Large intestine (tissue), 3 donors: ENCODE data around the gene SHROOM1. TPM values are rescaled to one million over a fixed set of nuclear protein-coding genes. Genes with fewer than 3 reads are reported as not detected.

Experiments used
- DNase-seq, 2 donors: peaks; one replicate each; pipeline versions ENCODE4 v3.0.0 to v3.0.0-alpha.2; 2013
- H3K27ac ChIP-seq: one replicate; pipeline ENCODE4 v1.5.1; 2013; ENCODE audit warnings: low read length
- H3K27me3 ChIP-seq: 2 replicates; pipeline ENCODE4 v1.6.1; 2013; ENCODE audit warnings: low read length; ENCODE audit not compliant: control insufficient read depth, insufficient read depth
- H3K36me3 ChIP-seq: 2 replicates; pipeline ENCODE4 v1.6.1; 2013; ENCODE audit warnings: low read length; ENCODE audit not compliant: control insufficient read depth, insufficient read depth
- H3K4me1 ChIP-seq: one replicate; pipeline ENCODE4 v1.6.1; 2013; ENCODE audit warnings: low read length; ENCODE audit not compliant: control insufficient read depth, insufficient read depth
- H3K4me3 ChIP-seq: one replicate; pipeline ENCODE4 v1.5.1; 2013; ENCODE audit warnings: low read length
- H3K9me3 ChIP-seq: one replicate; pipeline ENCODE4 v1.6.1; 2013; ENCODE audit warnings: mild to moderate bottlenecking, low read depth, low read length, moderate library complexity; ENCODE audit not compliant: control insufficient read depth
- WGBS: methylation state at CpG from one replicate; pipeline ENCODE4 v1.1.5; 2013; ENCODE audit warnings: low lambda C conversion rate; ENCODE audit not compliant: insufficient coverage; 5-methylcytosine and 5-hydroxymethylcytosine counted together
- polyA plus RNA-seq: library from polyadenylated mRNA; unstranded; fragments of 120-200 nt; gene quantifications from one replicate; pipeline ENCODE4 v1.2.1, GENCODE V29; 2013

The SHROOM1 gene
- polyA plus RNA-seq, 1 donor, result 15.9 TPM

DNA sequence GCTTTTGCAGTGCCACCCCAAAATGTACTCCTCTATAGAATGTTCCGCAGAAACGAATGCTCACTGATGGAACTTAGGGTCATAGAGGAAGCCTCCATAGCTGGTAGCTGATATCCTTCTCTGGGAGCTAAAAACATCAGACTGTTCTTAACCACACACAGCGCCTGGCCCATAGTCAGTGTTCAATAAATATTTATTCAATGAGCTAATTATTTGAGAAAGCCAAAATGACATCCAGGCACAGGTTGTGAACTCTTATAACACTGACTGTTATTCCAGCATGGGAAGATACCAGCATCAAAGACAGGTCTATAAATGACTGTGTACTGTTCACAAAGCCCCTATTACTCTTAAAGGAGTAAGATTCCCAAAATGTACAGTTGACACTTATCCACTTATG lies 22.9 kb upstream of the SHROOM1 start:
- H3K36me3 ChIP-seq, result no peaks in the 10 kb centered on the region
- no peaks in the 10 kb centered on the region for H3K27me3 ChIP-seq
- peaks cover 13% of the 10 kb centered on the region for H3K4me1 ChIP-seq
- no peak overlapping the region for H3K27ac ChIP-seq
- DNase-seq, result no peak
- no peak overlapping the region for H3K4me3 ChIP-seq
- no peaks in the 10 kb centered on the region for H3K9me3 ChIP-seq
- no CpG with 5 or more reads among the region's 3 CpGs for WGBS

DNA sequence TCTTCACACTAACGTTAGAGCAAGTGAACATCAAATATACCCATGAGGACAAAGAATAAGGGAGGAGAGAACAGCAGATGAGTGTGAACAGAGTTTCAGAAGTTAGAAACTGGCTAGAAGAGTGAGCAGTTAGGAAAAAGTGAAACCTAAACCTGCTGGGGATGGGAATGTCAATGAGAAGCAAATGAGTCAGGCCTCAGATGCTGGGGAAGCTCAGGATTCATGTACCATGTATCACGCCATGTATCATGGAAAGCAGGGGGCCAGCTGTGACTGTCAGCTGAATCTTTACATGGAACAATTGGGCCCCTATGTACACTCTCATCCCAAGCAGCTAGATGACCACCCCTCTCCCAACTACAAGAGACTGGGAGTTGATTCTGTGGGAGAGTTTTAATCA lies 19.6 kb upstream of the SHROOM1 start:
- H3K27me3 ChIP-seq, result no peaks in the 10 kb centered on the region
- H3K4me1 ChIP-seq, result peaks cover 13% of the 10 kb centered on the region
- H3K27ac ChIP-seq, result peak overlapping the region; percentile 35
- no peak for DNase-seq
- H3K9me3 ChIP-seq, result no peaks in the 10 kb centered on the region
- 50% methylated on average over 1 of the region's 2 CpGs for WGBS
- no peak overlapping the region for H3K4me3 ChIP-seq
- no peaks in the 10 kb centered on the region for H3K36me3 ChIP-seq

DNA sequence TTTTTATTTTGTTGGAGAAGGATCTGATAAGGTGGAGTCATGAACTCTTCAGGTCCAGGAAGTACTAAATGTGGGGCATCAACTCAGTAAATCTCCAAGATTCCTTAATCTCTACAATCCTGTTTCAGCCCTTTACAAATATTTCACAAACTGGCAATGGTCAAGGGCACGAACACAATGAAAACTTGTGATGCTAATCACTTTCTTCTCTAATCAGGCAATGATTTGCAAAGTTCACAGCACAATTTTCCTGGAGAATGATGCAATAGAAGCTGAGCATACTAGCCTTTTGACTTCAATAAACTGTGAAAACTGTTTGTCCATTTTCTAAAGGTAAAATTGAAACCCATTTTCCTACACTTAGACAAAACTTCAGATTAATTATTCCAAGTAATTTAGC lies 18.9 kb upstream of the SHROOM1 start:
- Histone ChIP-seq H3K27ac (peak overlapping the region; percentile 35), H3K4me3 (no peak overlapping the region), H3K9me3 (no peaks in the 10 kb centered on the region), H3K4me1 (peaks cover 13% of the 10 kb centered on the region), H3K27me3 (no peaks in the 10 kb centered on the region), H3K36me3 (no peaks in the 10 kb centered on the region)
- DNase-seq, result peak in 1 of 2 donors; percentile 72
- WGBS, result no CpG with 5 or more reads among the region's 1 CpG

- Histone ChIP-seq H3K9me3 (no peaks in the 10 kb centered on the region), H3K27ac (no peak overlapping the region), H3K4me1 (peaks cover 13% of the 10 kb centered on the region), H3K27me3 (no peaks in the 10 kb centered on the region), H3K4me3 (no peak overlapping the region), H3K36me3 (no peaks in the 10 kb centered on the region)
- DNase-seq, result no peak
- WGBS, result 84% methylated on average over 3 of the region's 8 CpGs
These were observed 17.8 kb upstream of the SHROOM1 start for GRCh38 chr5:132848270-132848669.

DNA sequence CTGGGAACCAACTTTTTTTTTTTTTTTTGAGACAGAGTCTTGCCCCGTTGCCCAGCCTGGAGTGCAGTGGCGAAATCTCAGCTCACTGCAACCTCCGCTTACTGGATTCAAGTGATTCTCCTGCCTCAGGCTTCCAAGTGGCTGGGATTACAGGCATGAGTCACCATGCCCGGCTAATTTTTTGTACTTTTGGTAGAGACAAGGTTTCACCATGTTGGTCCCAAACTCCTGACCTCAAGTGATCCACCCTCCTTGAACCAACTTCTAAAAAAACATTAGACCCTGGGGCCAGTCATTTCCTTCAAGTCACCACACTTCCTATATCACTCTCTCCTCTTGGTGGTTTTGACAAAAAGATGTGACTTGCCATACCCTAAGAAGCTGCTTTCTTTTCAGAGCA lies 10.9 kb upstream of the SHROOM1 start:
- Histone ChIP-seq H3K36me3 (no peaks in the 10 kb centered on the region), H3K4me1 (peaks cover 49% of the 10 kb centered on the region), H3K27me3 (no peaks in the 10 kb centered on the region), H3K27ac (peak overlapping the region; percentile 74), H3K9me3 (no peaks in the 10 kb centered on the region), H3K4me3 (no peak overlapping the region)
- no CpG with 5 or more reads among the region's 4 CpGs for WGBS
- no peak for DNase-seq

- Histone ChIP-seq H3K9me3 (no peaks in the 10 kb centered on the region), H3K27me3 (no peaks in the 10 kb centered on the region), H3K36me3 (no peaks in the 10 kb centered on the region), H3K4me3 (no peak overlapping the region), H3K27ac (peak overlapping the region; percentile 74), H3K4me1 (peaks cover 50% of the 10 kb centered on the region)
- WGBS, result no CpG with 5 or more reads among the region's 1 CpG
- no peak for DNase-seq
These were observed 10.4 kb upstream of the SHROOM1 start for GRCh38 chr5:132840896-132841295.

DNA sequence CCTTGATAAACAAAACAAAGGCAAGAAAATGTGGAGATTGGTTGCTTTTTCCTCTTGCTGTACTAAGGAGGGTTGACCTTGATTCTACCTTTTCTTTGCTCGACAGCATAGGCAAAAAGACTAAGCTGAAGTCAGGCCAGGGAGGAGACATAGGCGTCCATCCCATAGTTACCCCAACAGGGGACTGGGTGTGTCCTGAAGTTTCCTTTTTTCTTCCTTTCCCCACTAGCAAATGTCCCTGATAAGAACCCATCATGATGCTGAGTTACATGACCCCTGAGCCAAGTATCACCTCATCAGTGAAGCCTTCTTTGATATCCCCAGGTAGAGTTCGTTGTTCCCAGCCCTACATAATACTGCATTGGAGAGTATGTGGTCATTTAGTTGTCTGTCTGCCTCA lies 9.9 kb upstream of the SHROOM1 start:
- no CpG with 5 or more reads among the region's 3 CpGs for WGBS

DNA sequence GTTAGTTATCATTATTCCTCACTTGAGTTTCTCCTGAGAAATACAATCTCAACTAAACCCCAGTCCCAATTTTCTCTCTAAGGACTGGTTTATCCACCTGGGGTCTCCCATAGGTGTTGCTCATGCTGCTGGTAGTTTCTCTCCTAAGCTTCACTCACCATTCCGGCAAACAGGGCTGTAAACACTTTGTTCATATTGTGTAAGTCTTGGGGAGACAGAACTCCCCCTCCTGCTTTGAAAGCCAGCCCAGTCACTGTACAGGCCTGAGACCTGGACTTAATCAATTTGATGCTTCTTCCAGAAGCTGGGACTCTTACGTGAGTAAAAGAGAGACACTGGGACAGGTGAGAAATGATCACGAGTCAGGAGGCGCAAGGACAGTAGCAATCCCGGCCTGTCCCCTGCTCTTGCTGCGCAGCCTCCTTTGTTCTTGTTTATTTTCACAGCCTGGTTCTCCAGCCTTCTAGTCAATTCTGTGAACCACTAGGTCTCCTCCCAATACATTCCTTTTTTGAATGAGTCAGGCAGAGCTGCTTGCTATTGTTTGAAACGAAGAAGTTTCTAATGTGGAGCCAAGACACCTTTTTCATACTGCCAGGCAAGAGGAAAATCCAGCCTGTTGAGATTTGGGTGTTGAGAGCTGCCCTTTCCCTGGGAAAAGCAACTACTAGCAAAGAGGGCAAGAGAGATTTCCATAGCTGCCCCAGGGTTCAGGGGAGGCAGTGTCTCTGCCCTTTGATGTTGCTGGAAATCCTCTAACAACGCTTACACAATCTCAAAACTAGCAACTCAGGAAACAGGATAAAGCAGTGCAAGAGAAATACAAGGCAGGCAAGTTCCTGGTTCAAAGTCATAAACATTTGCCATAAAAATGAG lies 9.2 kb upstream of the SHROOM1 start:
- Histone ChIP-seq H3K9me3 (no peaks in the 10 kb centered on the region), H3K36me3 (no peaks in the 10 kb centered on the region), H3K4me1 (peaks cover 51% of the 10 kb centered on the region), H3K27me3 (no peaks in the 10 kb centered on the region), H3K27ac (peak overlapping the region; percentile 74), H3K4me3 (no peak overlapping the region)
- peak; percentile 83 to 93 for DNase-seq
- 0% methylated on average over 1 of the region's 8 CpGs for WGBS

More for the DNA sequence above, 9.9 kb upstream of the SHROOM1 start:
- no peak for DNase-seq
- peaks cover 51% of the 10 kb centered on the region for H3K4me1 ChIP-seq
- no peaks in the 10 kb centered on the region for H3K36me3 ChIP-seq
- no peaks in the 10 kb centered on the region for H3K27me3 ChIP-seq
- peak overlapping the region; percentile 74 for H3K27ac ChIP-seq
- H3K9me3 ChIP-seq, result no peaks in the 10 kb centered on the region
- no peak overlapping the region for H3K4me3 ChIP-seq

GRCh38 chr5:132838516-132839282 lies 8.3 kb upstream of the SHROOM1 start:
- peak overlapping the region; percentile 74 for H3K27ac ChIP-seq
- no peaks in the 10 kb centered on the region for H3K9me3 ChIP-seq
- peaks cover 51% of the 10 kb centered on the region for H3K4me1 ChIP-seq
- WGBS, result no CpG with 5 or more reads among the region's 3 CpGs
- peak in 1 of 2 donors; percentile 67 for DNase-seq
- no peaks in the 10 kb centered on the region for H3K27me3 ChIP-seq
- H3K36me3 ChIP-seq, result no peaks in the 10 kb centered on the region
- H3K4me3 ChIP-seq, result no peak overlapping the region

DNA sequence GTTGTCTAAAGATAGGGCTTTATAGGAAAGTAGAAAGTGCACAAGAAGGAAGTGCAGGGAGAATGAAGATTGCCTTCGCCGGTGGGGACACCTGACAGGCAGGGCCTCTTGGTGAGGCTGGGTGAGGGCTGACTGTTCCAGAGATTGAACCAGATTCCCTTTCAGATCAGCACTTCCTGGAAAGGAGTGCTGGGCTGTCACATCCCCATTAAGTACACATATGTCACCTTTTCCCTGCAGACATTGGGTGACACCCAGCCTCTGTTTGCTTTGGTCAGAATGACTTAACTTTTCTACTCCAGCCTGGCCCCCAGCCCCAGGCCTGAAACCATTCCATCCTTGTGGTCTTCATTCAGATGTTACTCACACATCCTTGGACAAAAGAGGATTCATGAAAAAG lies 7.4 kb upstream of the SHROOM1 start:
- Histone ChIP-seq H3K27ac (peak overlapping the region; percentile 74), H3K4me3 (no peak overlapping the region), H3K36me3 (no peaks in the 10 kb centered on the region), H3K27me3 (no peaks in the 10 kb centered on the region), H3K9me3 (no peaks in the 10 kb centered on the region), H3K4me1 (peaks cover 51% of the 10 kb centered on the region)
- WGBS, result no CpG with 5 or more reads among the region's 2 CpGs
- DNase-seq, result peak; percentile 85 to 92
